ENCODE measurements around the gene HTR3B. TPM values are rescaled to one million over a fixed set of nuclear protein-coding genes. Genes with fewer than 3 reads are reported as not detected.

Gene HTR3B
- polyA plus RNA-seq, 2 of the 4 experiments (the other 2 are of a cell fraction): not detected

- ChIA-PET POLR2A (no interaction called here), CTCF (interaction anchor here (0.9 to 5.3 kb wide), 3 partner anchors 10 to 276 kb away, joined by 3 to 34 read pairs (median 3); no protein-coding TSS in a partner anchor)
- no peak overlapping the region for H3K4me3 ChIP-seq
- no peak overlapping the region for H3K27ac ChIP-seq
- DNase-seq (ENCODE audit: low read depth in 1 of 2, low spot score in 1 of 2): no peak
- H3K4me2 ChIP-seq: no peak overlapping the region
- no peaks in the 10 kb centered on the region for H3K4me1 ChIP-seq
- H3K9me3 ChIP-seq: no peaks in the 10 kb centered on the region
- no peak for FAIRE-seq
- ATAC-seq: no peak
- TF ChIP-seq EHF (CRISPR knock-in tag; IDR thresholded peaks at IDR 0.05): no peak
- no peak for TF ChIP-seq PHF8 (IDR thresholded peaks at IDR 0.05; ENCODE audit: borderline replicate concordance, low read depth)
- no peak for TF ChIP-seq KDM1A (IDR thresholded peaks at IDR 0.05; ENCODE audit: low read depth)
- TF ChIP-seq BHLHE40 (IDR thresholded peaks at IDR 0.05; ENCODE audit: low read depth, low read length): no peak
- TF ChIP-seq TP53 (CRISPR knock-in tag; IDR thresholded peaks at IDR 0.05): no peak
- TF ChIP-seq POLR2A (IDR thresholded peaks at IDR 0.05; ENCODE audit: low read length): no peak
- no peak for TF ChIP-seq FOSB (CRISPR knock-in tag; IDR thresholded peaks at IDR 0.05)
- WGBS (ENCODE audit: missing lambda C conversion rate): 9% methylated on average over 4 of the region's 4 CpGs
Measured at GRCh38 chr11:113985906-113986305, 81.3 kb downstream of the HTR3B start.

GRCh38 chr11:113986351-113987140 lies 82.0 kb downstream of the HTR3B start:
- H3K27ac ChIP-seq: no peak overlapping the region
- ChIA-PET CTCF (interaction anchor here (0.9 to 5.3 kb wide), 2 partner anchors 11 to 275 kb away, joined by 3 to 34 read pairs; no protein-coding TSS in a partner anchor), POLR2A (no interaction called here)
- no peak for FAIRE-seq
- TF ChIP-seq ZC3H11A (IDR thresholded peaks at IDR 0.05) (no peak), HMGXB4 (CRISPR knock-in tag; IDR thresholded peaks at IDR 0.05; ENCODE audit: borderline replicate concordance) (no peak), SMC3 (IDR thresholded peaks at IDR 0.05) (no peak), JUNB (IDR thresholded peaks at IDR 0.05) (no peak), ZNF302 (CRISPR knock-in tag; IDR thresholded peaks at IDR 0.05) (no peak), TFCP2L1 (CRISPR knock-in tag; IDR thresholded peaks at IDR 0.05) (no peak), BCL3 (IDR thresholded peaks at IDR 0.05) (no peak), POLR2A (IDR thresholded peaks at IDR 0.05; ENCODE audit: low read length) (no peak), HEYL (CRISPR knock-in tag; IDR thresholded peaks at IDR 0.05) (no peak), FOSL2 (IDR thresholded peaks at IDR 0.05) (no peak), FOSL2 (CRISPR knock-in tag; IDR thresholded peaks at IDR 0.05) (no peak), JUN (IDR thresholded peaks at IDR 0.05) (no peak), HOXB13 (CRISPR knock-in tag; IDR thresholded peaks at IDR 0.05; ENCODE audit: low read depth) (no peak), ZFP36 (IDR thresholded peaks at IDR 0.05; ENCODE audit: borderline replicate concordance, partially characterized antibody) (no peak)
- 17% methylated on average over 9 of the region's 18 CpGs for WGBS (ENCODE audit: missing lambda C conversion rate)
- no peaks in the 10 kb centered on the region for H3K4me1 ChIP-seq
- DNase-seq (ENCODE audit: low read depth in 1 of 2, low spot score in 1 of 2): no peak
- H3K9me3 ChIP-seq: no peaks in the 10 kb centered on the region
- no peak for ATAC-seq
- no peak overlapping the region for H3K4me2 ChIP-seq
- H3K4me3 ChIP-seq: no peak overlapping the region

GRCh38 chr11:113989381-113989780 lies 84.8 kb downstream of the HTR3B start:
- ChIA-PET CTCF (interaction anchor here (5.3 to 6.1 kb wide), 2 partner anchors 93 to 272 kb away, joined by 28 to 34 read pairs; no protein-coding TSS in a partner anchor), POLR2A (no interaction called here)
- DNase-seq (ENCODE audit: low read depth in 1 of 2, low spot score in 1 of 2) (no peak), FAIRE-seq (no peak), ATAC-seq (no peak)
- H3K4me3 ChIP-seq: no peak overlapping the region
- TF ChIP-seq CBX8 (IDR thresholded peaks at IDR 0.05) (no peak), USF2 (IDR thresholded peaks at IDR 0.05) (no peak), JUN (IDR thresholded peaks at IDR 0.05) (no peak), SREBF2 (IDR thresholded peaks at IDR 0.05) (no peak), PHF8 (IDR thresholded peaks at IDR 0.05; ENCODE audit: borderline replicate concordance, low read depth) (no peak), ESRRA (IDR thresholded peaks at IDR 0.05; ENCODE audit: borderline replicate concordance, low read length) (no peak), TP53 (CRISPR knock-in tag; IDR thresholded peaks at IDR 0.05) (no peak), FOSB (CRISPR knock-in tag; IDR thresholded peaks at IDR 0.05) (no peak)
- H3K9me3 ChIP-seq: no peaks in the 10 kb centered on the region
- no peak overlapping the region for H3K27ac ChIP-seq
- WGBS (ENCODE audit: missing lambda C conversion rate): 0% methylated on average over 3 of the region's 15 CpGs
- no peak overlapping the region for H3K4me2 ChIP-seq
- no peaks in the 10 kb centered on the region for H3K4me1 ChIP-seq
